ENCODE results near the gene TAB2.
A peak's percentile ranks its signal among the peaks of the same experiment; 100 is the strongest.

TAB2 gene

DNA sequence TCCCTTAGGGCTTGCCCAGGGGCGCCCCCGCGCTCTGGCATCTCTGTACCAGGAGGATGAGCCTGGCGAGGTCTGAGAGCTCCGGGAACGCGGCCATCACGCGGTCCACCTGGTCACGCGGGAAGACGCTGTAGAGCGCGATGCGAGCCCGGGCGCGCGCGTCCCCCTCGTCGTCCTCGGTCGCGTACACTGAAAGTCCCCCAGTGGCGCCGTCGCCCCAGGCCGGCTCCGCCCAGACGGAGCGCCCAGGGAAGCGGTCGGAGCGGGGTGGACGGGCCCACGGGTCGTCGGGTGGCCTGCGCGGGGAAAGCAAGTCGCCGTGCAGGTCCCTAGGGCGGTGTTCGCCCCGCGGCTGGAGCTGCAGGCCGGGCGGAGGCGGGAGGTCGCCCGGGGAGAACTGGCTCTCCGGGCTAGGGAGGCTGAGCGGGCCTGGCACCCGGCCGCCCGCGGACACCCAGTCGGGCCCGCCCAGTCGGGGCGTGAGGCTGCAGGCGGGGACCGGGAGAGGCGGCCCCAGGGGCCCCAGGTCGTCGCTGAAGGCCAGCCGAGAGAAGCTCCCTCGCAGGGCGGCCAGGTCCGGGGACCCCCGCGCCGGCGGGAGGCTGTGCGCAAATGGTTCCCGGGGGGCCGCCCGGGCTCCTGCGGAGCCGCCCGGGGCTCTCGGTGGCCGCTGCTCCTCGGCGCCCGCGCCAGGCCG lies 133.3 kb downstream of the TAB2 start:
- no peak overlapping the region for H3K4me3 ChIP-seq
- no peak overlapping the region for H3K27ac ChIP-seq
- no peak for TF ChIP-seq Cebpa-rat (IDR thresholded peaks at IDR 0.05)
- H3K36me3 ChIP-seq = peaks cover 90% of the 10 kb centered on the region
- H3K4me2 ChIP-seq = no peak overlapping the region
- H3K4me1 ChIP-seq = peaks cover 41% of the 10 kb centered on the region
- H3K9ac ChIP-seq = no peak overlapping the region
- H3K9me3 ChIP-seq = peaks cover 5% of the 10 kb centered on the region; the same call in 1 of the 2 replicates
- peaks cover 26% of the 10 kb centered on the region for H4K20me1 ChIP-seq
- H3K27me3 ChIP-seq = no peaks in the 10 kb centered on the region

DNA sequence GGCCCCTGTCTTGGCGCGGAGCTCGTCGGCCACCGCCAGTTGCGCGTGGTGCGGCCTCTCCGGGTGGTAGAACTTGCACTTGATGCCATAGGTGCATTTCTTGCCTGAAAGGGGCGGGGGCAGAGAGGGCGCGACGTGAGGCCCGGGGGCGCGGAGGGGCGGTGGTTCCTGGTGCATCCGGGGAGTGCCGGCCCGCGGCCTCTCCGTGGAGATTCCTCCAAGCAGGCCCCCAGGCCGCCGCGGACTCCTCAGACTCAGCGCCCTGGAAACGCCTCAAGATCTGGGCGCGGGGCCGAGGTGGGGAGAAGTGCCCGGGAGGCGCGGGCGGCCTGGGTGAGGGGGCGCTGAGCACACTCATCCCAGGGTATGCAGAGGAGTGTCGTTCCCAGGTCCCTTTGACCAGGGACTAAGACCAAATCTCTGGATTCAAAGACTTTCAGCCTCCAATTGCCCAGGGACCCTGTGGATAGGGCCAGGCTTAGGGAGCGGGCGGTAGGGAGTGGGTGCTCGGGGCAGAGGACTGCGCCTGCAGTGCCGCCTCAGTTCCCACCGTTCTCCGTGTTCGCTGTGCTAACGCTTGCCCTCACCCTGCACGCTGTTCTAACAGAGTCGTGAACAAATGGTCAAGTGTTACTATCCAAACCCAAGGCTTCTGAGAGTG lies 134.0 kb downstream of the TAB2 start:
- Histone ChIP-seq H3K4me2 (no peak overlapping the region), H3K27ac (no peak overlapping the region), H3K9ac (no peak overlapping the region), H3K36me3 (peaks cover 97% of the 10 kb centered on the region), H3K4me3 (no peak overlapping the region), H3K27me3 (no peaks in the 10 kb centered on the region), H3K4me1 (peaks cover 41% of the 10 kb centered on the region), H3K9me3 (peaks cover 5% of the 10 kb centered on the region; the same call in 1 of the 2 replicates), H4K20me1 (peaks cover 26% of the 10 kb centered on the region)
- no peak for TF ChIP-seq Cebpa-rat (IDR thresholded peaks at IDR 0.05)

GRCh38 chr6:149452037-149452939 lies 134.8 kb downstream of the TAB2 start:
- no peak for TF ChIP-seq Cebpa-rat (IDR thresholded peaks at IDR 0.05)
- Histone ChIP-seq H3K9me3 (peaks cover 5% of the 10 kb centered on the region; the same call in 1 of the 2 replicates), H3K9ac (no peak overlapping the region), H3K27me3 (no peaks in the 10 kb centered on the region), H4K20me1 (peaks cover 33% of the 10 kb centered on the region), H3K36me3 (peaks cover 98% of the 10 kb centered on the region), H3K4me2 (no peak overlapping the region), H3K4me3 (no peak overlapping the region), H3K4me1 (peaks cover 41% of the 10 kb centered on the region), H3K27ac (no peak overlapping the region)

DNA sequence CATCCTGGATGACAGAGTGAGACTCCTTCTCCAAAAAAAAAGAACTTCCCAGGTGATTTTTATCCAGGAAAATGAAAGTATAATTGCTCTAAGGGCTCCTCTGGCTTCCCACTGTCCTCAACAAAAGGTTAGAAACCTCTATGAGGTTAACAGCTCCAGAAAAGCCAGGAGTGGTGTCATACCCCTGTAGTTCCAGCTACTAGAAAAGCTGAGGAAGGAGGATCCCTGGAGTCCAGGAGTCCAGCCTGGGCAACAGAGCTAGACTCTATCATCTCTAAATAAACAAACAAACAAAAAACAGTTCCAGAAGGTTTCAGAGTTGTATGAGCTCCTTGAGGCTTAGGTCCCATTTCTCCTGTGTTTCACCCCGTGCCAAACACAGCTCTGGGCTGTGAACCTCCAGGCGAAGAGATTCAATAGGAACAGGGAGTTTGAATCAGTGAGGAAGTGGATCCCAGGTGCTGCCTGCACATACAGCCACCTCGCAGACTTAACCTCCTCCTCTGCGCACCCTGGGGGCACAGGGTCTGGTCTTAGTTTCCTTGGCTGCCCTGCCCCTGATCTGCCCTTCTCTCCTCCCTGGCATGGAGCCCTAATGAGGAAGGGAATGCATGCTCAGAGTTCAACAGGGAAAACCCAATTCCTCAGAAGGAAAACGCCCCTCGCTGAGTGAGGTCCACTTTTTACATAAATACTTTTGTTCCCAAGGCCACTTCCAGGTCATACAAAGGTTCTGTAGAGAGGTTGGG lies 136.3 kb downstream of the TAB2 start:
- Histone ChIP-seq H3K27me3 (no peaks in the 10 kb centered on the region), H3K27ac (peak overlapping the region; percentile 45; the same call in 1 of the 2 replicates), H3K9ac (no peak overlapping the region), H3K4me2 (peak overlapping the region; percentile 61), H3K4me1 (peaks cover 38% of the 10 kb centered on the region), H3K4me3 (no peak overlapping the region), H3K9me3 (peaks cover 5% of the 10 kb centered on the region; the same call in 1 of the 2 replicates), H4K20me1 (peaks cover 47% of the 10 kb centered on the region), H3K36me3 (peaks cover 100% of the 10 kb centered on the region)
- TF ChIP-seq Cebpa-rat (IDR thresholded peaks at IDR 0.05) = no peak

DNA sequence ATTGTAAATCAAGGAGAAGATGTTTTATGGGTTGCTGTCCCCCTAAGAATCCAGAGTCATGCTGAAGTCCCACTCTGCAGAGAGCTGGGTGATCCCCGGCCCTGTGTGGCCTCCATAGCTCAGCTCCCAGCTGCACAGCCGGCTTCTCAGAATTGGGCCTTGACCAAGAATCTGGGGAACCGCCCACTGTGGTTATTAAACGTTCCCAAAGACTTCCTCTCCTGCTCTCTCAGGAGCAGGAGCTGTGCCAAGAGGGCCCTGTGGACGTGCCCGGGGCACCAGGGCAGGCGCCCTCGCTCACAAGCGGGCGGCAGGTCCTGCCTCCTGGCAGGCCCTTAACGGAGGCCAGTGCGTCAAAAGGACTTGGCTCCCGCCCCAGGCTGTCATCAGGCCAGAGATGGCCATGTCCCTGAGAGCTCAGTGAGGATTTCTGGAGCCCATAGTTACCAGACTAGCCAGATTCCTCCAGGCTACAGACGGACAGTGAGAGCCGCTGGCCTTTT lies 136.9 kb downstream of the TAB2 start:
- peak overlapping the region; percentile 36; the same call in 1 of the 2 replicates for H3K9ac ChIP-seq
- TF ChIP-seq Cebpa-rat (IDR thresholded peaks at IDR 0.05) = no peak
- peaks cover 5% of the 10 kb centered on the region; the same call in 1 of the 2 replicates for H3K9me3 ChIP-seq
- peak overlapping the region; percentile 61 for H3K4me2 ChIP-seq
- no peak overlapping the region for H3K4me3 ChIP-seq
- H3K27ac ChIP-seq = peak overlapping the region; percentile 45; the same call in 1 of the 2 replicates
- peaks cover 47% of the 10 kb centered on the region for H4K20me1 ChIP-seq
- no peaks in the 10 kb centered on the region for H3K27me3 ChIP-seq
- peaks cover 33% of the 10 kb centered on the region for H3K4me1 ChIP-seq
- H3K36me3 ChIP-seq = peaks cover 100% of the 10 kb centered on the region

GRCh38 chr6:149455031-149455732 lies 137.7 kb downstream of the TAB2 start:
- no peak for TF ChIP-seq Cebpa-rat (IDR thresholded peaks at IDR 0.05)
- Histone ChIP-seq H3K9ac (peak overlapping the region; percentile 36; the same call in 1 of the 2 replicates), H3K4me1 (peaks cover 25% of the 10 kb centered on the region), H3K27ac (peak overlapping the region; percentile 45; the same call in 1 of the 2 replicates), H3K36me3 (peaks cover 100% of the 10 kb centered on the region), H4K20me1 (peaks cover 47% of the 10 kb centered on the region), H3K4me3 (no peak overlapping the region), H3K4me2 (peak overlapping the region; percentile 61), H3K27me3 (no peaks in the 10 kb centered on the region), H3K9me3 (peaks cover 5% of the 10 kb centered on the region; the same call in 1 of the 2 replicates)

DNA sequence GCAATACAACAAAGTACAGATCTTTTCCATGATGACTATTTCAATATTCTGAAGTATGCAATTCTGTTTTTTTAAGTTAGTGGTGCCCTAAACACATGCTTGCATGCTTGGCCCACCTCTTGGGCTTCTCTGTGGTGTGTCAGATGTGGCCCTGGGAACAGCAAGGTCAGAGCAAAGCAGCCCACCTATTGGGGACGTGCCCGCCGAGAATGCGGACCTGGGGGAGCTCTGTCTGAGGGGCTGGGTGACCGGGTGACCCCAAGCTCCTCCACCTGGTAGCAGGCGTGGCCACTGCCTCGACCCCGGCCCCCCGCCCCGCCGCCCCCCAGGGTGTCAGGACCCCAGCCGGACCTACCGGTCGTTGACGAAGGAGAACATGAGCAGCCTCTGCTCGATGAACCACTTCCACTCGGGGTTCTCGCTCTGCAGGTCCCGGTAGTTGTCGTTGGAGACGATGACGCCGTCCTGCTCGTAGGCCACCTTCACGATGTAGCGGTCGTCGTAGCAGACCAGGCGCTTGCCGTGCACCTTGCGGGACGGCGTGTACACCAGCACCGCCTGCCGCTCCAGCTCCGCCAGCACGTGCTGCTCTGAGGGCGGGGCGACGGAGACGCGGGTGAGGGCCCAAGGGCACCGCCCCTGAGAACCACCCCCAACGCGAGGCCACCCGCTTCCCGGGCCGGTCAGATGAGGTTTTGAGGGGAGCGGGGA lies 139.0 kb downstream of the TAB2 start:
- H3K36me3 ChIP-seq = peaks cover 100% of the 10 kb centered on the region
- H3K27ac ChIP-seq = no peak overlapping the region
- H4K20me1 ChIP-seq = peaks cover 49% of the 10 kb centered on the region
- H3K4me2 ChIP-seq = no peak overlapping the region
- peaks cover 4% of the 10 kb centered on the region; the same call in 1 of the 2 replicates for H3K9me3 ChIP-seq
- no peak for TF ChIP-seq Cebpa-rat (IDR thresholded peaks at IDR 0.05)
- peaks cover 23% of the 10 kb centered on the region for H3K4me1 ChIP-seq
- no peak overlapping the region for H3K9ac ChIP-seq
- H3K4me3 ChIP-seq = no peak overlapping the region
- H3K27me3 ChIP-seq = no peaks in the 10 kb centered on the region

DNA sequence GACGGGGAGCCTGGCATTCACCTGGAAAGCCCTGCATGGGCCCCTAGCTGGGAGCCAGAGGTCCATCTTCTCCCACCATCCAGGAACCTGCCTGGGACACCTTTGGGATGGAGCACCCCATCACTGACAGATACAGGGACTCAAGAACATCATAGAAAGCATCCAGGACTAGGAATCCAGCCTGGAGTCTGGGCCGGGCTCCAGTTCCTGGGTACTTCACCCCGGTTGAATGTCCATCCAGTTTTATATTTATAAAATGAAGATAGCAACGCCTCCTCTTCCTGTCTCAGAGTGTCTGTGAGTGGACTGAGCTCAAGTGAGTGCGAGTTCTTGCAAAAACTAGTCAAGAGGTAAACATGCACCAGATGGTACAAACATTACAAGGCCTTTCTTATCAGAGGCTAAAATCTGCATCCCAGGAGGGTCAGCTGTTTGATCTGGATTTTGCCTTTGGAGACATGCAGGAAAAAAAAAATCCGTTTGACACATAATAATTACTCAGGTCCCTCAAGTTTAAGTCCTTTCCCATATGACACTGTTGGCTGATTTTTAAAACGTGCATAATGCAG lies 139.9 kb downstream of the TAB2 start:
- Histone ChIP-seq H3K27ac (no peak overlapping the region), H3K9ac (no peak overlapping the region), H3K4me1 (peaks cover 23% of the 10 kb centered on the region), H3K27me3 (no peaks in the 10 kb centered on the region), H3K36me3 (peaks cover 100% of the 10 kb centered on the region), H3K4me2 (no peak overlapping the region), H3K4me3 (no peak overlapping the region), H3K9me3 (no peaks in the 10 kb centered on the region), H4K20me1 (peaks cover 59% of the 10 kb centered on the region)
- no peak for TF ChIP-seq Cebpa-rat (IDR thresholded peaks at IDR 0.05)

All from BLaER1 (cell line).